Thyroid gland (tissue), 4 donors: Measurements from ENCODE around the gene VIT. TPM values are rescaled to one million over a fixed set of nuclear protein-coding genes. Genes with fewer than 3 reads are reported as not detected.

Source experiments
- DNase-seq, 2 donors: peaks; one replicate each; pipeline ENCODE4 v3.0.0-alpha.2; 2019
- H3K27ac ChIP-seq, 3 donors: fragments of 200-600 bp; sonication (generic); 1 replicate in 2 of 3; 2 replicates in 1 of 3; pipeline ENCODE4 v1.5.1; 2016 to 2019; ENCODE audit warnings: mild to moderate bottlenecking in 1 of 3, moderate library complexity in 1 of 3
- H3K27me3 ChIP-seq: fragments of 200-600 bp; sonication (generic); one replicate; pipeline ENCODE4 v1.5.1; 2019
- H3K36me3 ChIP-seq, 2 donors: fragments of 200-600 bp; sonication (generic); one replicate each; pipeline ENCODE4 v1.5.1; 2016 to 2019
- H3K4me1 ChIP-seq, 2 donors: fragments of 200-600 bp; sonication (generic); one replicate each; pipeline ENCODE4 v1.5.1; 2017 to 2019
- H3K4me3 ChIP-seq, 3 donors: fragments of 200-600 bp; sonication (generic); replicated peaks in 1 of 3; 1 replicate in 2 of 3; 2 replicates in 1 of 3; pipeline ENCODE4 v1.5.1; 2016; ENCODE audit warnings: mild to moderate bottlenecking in 1 of 3
- H3K9me3 ChIP-seq: fragments of 200-600 bp; sonication (generic); one replicate; pipeline ENCODE4 v1.5.1; 2017
- CTCF ChIP-seq, 6 experiments: fragments of 200-600 bp in 3 of 6; fragments of 450-650 bp in 3 of 6; sonication (generic) in 3 of 6; IDR thresholded peaks; one replicate each; pipeline ENCODE4 v1.5.1; 2016 to 2019; ENCODE audit warnings: antibody characterized with exemption in 6 of 6, mild to moderate bottlenecking in 2 of 6, inconsistent platforms in 1 of 6, moderate library complexity in 1 of 6
- POLR2A ChIP-seq, 2 donors: fragments of 450-650 bp; IDR thresholded peaks; one replicate each; pipeline ENCODE4 v1.6.1; 2017; ENCODE audit warnings: antibody characterized with exemption in 2 of 2, mild to moderate bottlenecking in 2 of 2, moderate library complexity in 1 of 2
- WGBS, 2 donors: methylation state at CpG; one replicate each; pipeline ENCODE4 v1.1.5; 2017; 5-methylcytosine and 5-hydroxymethylcytosine counted together
- intact Hi-C: fragments of 100-400 bp; cut with DNase I; formaldehyde crosslinking; loops from one replicate; pipeline ENCODE4 v1.15.1; 2023
- total RNA-seq, 4 donors: library from RNA; depleted of rRNA; stranded (reverse); fragments of >200 nt; gene quantifications; one replicate each; pipeline ENCODE4 v1.2.3, GENCODE V29; 2016

The VIT gene
- total RNA-seq, 4 donors from 2014 or later = 9.4 to 24.7 (median 20.6) TPM

DNA sequence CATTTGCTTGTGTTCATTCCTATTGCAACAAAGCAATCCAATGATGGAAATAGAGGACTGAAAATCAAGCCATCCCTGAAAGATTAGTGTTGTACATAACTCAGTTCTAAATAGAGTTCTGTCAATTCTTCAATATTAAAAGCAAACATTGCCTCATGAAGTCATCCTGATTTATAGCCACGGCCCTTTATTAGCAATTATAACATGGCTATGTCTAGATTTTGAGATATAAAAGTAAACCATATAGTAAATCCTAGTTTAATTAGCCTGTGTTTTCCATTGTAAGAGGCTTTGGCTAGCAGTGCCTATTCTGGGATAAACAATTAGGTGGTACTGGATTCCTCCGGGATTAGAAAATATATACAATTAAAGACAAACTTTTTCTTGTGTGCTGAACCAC, 33.2 kb upstream of the VIT start:
- no peak overlapping the region for H3K4me3 ChIP-seq
- intact Hi-C loops = loop anchor here (10.0 kb wide), 2 partner anchors 148 to 318 kb away; no protein-coding TSS in a partner anchor
- no peak for TF ChIP-seq CTCF (IDR thresholded peaks at IDR 0.05)
- no peaks in the 10 kb centered on the region for H3K4me1 ChIP-seq
- DNase-seq = no peak
- H3K27me3 ChIP-seq = no peaks in the 10 kb centered on the region
- WGBS, 2 donors = 83 to 90% methylated on average over 2 of the region's 2 CpGs
- no peak overlapping the region for H3K27ac ChIP-seq
- H3K9me3 ChIP-seq = no peaks in the 10 kb centered on the region
- H3K36me3 ChIP-seq = no peaks in the 10 kb centered on the region

DNA sequence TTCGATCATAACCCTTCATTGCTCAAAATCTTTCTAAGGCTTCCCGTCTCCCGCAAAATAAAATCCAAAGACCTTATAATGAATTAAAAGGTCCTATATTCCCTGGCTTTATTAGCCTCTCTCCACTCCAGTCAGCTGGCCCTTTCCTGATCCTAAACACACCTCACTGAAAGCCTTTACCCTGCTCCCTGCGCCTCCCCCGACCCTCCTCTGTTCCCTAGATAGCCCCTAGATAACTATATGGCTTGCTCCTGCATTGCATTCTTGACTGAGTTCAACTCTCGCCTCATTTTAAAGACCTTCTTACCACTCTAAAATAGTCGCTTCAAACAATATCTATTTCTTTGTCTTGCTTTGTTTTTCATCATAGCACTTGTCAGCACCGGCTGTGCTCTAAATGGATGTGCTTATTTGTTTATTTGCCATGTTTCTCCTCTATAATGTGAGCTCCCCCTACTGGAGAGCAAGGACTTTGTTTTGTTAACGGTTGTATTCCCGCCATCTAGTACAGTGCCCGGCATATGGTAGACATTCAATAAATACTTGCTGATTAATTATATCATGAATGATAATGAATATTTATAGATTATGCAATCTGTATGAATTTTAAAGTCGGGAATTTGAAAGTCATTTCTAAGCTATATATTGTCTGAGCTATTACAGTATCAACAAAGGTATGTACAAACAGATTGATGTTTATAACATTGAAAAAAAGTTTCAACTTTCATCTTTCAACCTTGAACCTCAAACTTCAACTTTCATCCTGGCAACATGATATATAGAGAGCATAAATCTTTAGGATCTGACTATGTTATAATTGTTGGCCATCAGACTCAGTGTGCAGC, 32.4 kb upstream of the VIT start:
- Histone ChIP-seq H3K4me3 (no peak overlapping the region), H3K36me3 (no peaks in the 10 kb centered on the region), H3K9me3 (no peaks in the 10 kb centered on the region), H3K27ac (no peak overlapping the region), H3K4me1 (no peaks in the 10 kb centered on the region), H3K27me3 (no peaks in the 10 kb centered on the region)
- TF ChIP-seq CTCF (IDR thresholded peaks at IDR 0.05) (peak; percentile 41 to 73 (median 64)), POLR2A (IDR thresholded peaks at IDR 0.05) (no peak)
- intact Hi-C loops = loop anchor here (10.0 kb wide), 2 partner anchors 149 to 319 kb away; no protein-coding TSS in a partner anchor
- no peak for DNase-seq
- 37 to 39% methylated on average over 12 of the region's 12 CpGs for WGBS, 2 donors

DNA sequence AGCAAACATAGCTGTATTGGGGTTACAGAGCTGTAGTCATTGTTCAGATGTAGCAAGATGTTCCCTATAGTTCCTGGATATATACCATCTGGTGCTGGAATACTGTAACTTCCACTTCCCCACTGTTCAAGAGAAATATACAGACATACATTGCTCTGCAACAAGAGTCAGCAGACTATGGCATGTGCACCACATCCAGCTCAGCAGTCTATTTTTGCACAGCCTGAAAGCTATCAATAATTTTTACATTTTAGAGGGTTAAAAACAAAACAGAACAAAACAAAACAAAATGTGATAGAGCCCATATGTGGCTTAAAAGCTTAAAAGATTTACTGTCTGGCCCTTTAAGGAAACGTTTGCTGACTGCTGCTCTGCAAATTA, 31.8 kb upstream of the VIT start:
- 48 to 61% methylated on average over 1 of the region's 1 CpG for WGBS, 2 donors
- intact Hi-C loops = loop anchor here (10.0 kb wide), 2 partner anchors 150 to 320 kb away; no protein-coding TSS in a partner anchor
- Histone ChIP-seq H3K4me3 (no peak overlapping the region), H3K27me3 (no peaks in the 10 kb centered on the region), H3K4me1 (no peaks in the 10 kb centered on the region), H3K27ac (no peak overlapping the region), H3K36me3 (no peaks in the 10 kb centered on the region), H3K9me3 (no peaks in the 10 kb centered on the region)
- no peak for TF ChIP-seq CTCF (IDR thresholded peaks at IDR 0.05)
- no peak for TF ChIP-seq POLR2A (IDR thresholded peaks at IDR 0.05)
- DNase-seq = no peak

GRCh38 chr2:36667931-36668330, 28.6 kb upstream of the VIT start:
- TF ChIP-seq POLR2A (IDR thresholded peaks at IDR 0.05) (no peak), CTCF (IDR thresholded peaks at IDR 0.05) (no peak)
- H3K4me1 ChIP-seq = no peaks in the 10 kb centered on the region
- DNase-seq = no peak
- H3K27ac ChIP-seq = no peak overlapping the region
- H3K9me3 ChIP-seq = no peaks in the 10 kb centered on the region
- no peaks in the 10 kb centered on the region for H3K27me3 ChIP-seq
- 56 to 66% methylated on average over 9 of the region's 9 CpGs for WGBS, 2 donors
- no peak overlapping the region for H3K4me3 ChIP-seq
- intact Hi-C loops = loop anchor here (10.0 kb wide), 2 partner anchors 153 to 323 kb away; no protein-coding TSS in a partner anchor
- no peaks in the 10 kb centered on the region for H3K36me3 ChIP-seq

GRCh38 chr2:36670881-36671595, 25.5 kb upstream of the VIT start:
- Histone ChIP-seq H3K27ac (no peak overlapping the region), H3K9me3 (no peaks in the 10 kb centered on the region), H3K27me3 (no peaks in the 10 kb centered on the region), H3K4me1 (no peaks in the 10 kb centered on the region), H3K4me3 (no peak overlapping the region), H3K36me3 (no peaks in the 10 kb centered on the region)
- WGBS, 2 donors = 84 to 85% methylated on average over 6 of the region's 6 CpGs
- TF ChIP-seq CTCF (IDR thresholded peaks at IDR 0.05) (no peak), POLR2A (IDR thresholded peaks at IDR 0.05) (no peak)
- DNase-seq = no peak
- intact Hi-C loops = no loop called here
